Measurements from ENCODE around the gene NPHP4.

DNA sequence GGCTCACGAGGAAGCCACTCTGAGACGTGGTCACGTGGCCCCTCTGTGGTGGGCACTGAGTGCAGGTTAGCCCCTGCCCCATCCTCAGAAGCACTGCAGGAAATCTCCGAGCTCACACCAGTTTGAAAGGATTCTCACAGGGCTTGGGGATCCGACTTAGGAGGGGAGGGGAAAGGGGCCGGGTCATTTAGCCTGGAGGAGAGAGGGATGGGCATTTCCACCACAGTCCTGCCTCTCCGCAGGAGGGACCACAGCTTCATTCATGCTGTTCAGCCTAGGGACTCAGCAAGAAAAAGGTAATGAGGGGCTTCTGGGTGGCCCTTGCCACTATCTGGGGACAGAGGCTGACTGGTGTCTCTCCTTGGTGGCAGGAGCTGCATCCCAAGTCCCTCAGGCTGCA lies 126.5 kb downstream of the NPHP4 start:
- TF ChIP-seq SRF (IDR thresholded peaks at IDR 0.05; ENCODE audit: low read depth) (no peak), POLR2A (IDR thresholded peaks at IDR 0.05; ENCODE audit: borderline replicate concordance, extremely low read depth, insufficient read depth, insufficient read length) (no peak), TCF7L2 (IDR thresholded peaks at IDR 0.05; ENCODE audit: borderline replicate concordance, extremely low read depth, insufficient read depth, insufficient read length) (no peak), SP1 (IDR thresholded peaks at IDR 0.05; ENCODE audit: low read depth) (no peak), ZFX (IDR thresholded peaks at IDR 0.05) (no peak), EZH2 (IDR thresholded peaks at IDR 0.05) (no peak), JUND (IDR thresholded peaks at IDR 0.05) (no peak), RAD21 (IDR thresholded peaks at IDR 0.05; ENCODE audit: low read depth) (no peak)
- TF ChIP-seq, protein P1, sequence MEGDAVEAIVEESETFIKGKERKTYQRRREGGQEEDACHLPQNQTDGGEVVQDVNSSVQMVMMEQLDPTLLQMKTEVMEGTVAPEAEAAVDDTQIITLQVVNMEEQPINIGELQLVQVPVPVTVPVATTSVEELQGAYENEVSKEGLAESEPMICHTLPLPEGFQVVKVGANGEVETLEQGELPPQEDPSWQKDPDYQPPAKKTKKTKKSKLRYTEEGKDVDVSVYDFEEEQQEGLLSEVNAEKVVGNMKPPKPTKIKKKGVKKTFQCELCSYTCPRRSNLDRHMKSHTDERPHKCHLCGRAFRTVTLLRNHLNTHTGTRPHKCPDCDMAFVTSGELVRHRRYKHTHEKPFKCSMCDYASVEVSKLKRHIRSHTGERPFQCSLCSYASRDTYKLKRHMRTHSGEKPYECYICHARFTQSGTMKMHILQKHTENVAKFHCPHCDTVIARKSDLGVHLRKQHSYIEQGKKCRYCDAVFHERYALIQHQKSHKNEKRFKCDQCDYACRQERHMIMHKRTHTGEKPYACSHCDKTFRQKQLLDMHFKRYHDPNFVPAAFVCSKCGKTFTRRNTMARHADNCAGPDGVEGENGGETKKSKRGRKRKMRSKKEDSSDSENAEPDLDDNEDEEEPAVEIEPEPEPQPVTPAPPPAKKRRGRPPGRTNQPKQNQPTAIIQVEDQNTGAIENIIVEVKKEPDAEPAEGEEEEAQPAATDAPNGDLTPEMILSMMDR (IDR thresholded peaks at IDR 0.05 in 2 of 3, conservative IDR thresholded peaks at IDR 0.05 in 1 of 3; ENCODE audit: borderline replicate concordance in 1 of 3, insufficient read depth in 1 of 3, low read depth in 2 of 3, low read length in 2 of 3): no peak
- TF ChIP-seq, protein P2, sequence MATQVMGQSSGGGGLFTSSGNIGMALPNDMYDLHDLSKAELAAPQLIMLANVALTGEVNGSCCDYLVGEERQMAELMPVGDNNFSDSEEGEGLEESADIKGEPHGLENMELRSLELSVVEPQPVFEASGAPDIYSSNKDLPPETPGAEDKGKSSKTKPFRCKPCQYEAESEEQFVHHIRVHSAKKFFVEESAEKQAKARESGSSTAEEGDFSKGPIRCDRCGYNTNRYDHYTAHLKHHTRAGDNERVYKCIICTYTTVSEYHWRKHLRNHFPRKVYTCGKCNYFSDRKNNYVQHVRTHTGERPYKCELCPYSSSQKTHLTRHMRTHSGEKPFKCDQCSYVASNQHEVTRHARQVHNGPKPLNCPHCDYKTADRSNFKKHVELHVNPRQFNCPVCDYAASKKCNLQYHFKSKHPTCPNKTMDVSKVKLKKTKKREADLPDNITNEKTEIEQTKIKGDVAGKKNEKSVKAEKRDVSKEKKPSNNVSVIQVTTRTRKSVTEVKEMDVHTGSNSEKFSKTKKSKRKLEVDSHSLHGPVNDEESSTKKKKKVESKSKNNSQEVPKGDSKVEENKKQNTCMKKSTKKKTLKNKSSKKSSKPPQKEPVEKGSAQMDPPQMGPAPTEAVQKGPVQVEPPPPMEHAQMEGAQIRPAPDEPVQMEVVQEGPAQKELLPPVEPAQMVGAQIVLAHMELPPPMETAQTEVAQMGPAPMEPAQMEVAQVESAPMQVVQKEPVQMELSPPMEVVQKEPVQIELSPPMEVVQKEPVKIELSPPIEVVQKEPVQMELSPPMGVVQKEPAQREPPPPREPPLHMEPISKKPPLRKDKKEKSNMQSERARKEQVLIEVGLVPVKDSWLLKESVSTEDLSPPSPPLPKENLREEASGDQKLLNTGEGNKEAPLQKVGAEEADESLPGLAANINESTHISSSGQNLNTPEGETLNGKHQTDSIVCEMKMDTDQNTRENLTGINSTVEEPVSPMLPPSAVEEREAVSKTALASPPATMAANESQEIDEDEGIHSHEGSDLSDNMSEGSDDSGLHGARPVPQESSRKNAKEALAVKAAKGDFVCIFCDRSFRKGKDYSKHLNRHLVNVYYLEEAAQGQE (IDR thresholded peaks at IDR 0.05; ENCODE audit: low read depth): no peak
- TF ChIP-seq, protein P3, sequence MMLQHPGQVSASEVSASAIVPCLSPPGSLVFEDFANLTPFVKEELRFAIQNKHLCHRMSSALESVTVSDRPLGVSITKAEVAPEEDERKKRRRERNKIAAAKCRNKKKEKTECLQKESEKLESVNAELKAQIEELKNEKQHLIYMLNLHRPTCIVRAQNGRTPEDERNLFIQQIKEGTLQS (IDR thresholded peaks at IDR 0.05): no peak
- TF ChIP-seq, protein P4, sequence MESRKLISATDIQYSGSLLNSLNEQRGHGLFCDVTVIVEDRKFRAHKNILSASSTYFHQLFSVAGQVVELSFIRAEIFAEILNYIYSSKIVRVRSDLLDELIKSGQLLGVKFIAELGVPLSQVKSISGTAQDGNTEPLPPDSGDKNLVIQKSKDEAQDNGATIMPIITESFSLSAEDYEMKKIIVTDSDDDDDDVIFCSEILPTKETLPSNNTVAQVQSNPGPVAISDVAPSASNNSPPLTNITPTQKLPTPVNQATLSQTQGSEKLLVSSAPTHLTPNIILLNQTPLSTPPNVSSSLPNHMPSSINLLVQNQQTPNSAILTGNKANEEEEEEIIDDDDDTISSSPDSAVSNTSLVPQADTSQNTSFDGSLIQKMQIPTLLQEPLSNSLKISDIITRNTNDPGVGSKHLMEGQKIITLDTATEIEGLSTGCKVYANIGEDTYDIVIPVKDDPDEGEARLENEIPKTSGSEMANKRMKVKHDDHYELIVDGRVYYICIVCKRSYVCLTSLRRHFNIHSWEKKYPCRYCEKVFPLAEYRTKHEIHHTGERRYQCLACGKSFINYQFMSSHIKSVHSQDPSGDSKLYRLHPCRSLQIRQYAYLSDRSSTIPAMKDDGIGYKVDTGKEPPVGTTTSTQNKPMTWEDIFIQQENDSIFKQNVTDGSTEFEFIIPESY (IDR thresholded peaks at IDR 0.05; ENCODE audit: extremely low read depth, insufficient replicate concordance, low read length): no peak
